ENCODE results near the gene GRM1. TPM values are rescaled to one million over a fixed set of nuclear protein-coding genes. Genes with fewer than 3 reads are reported as not detected.
A peak's percentile ranks its signal among the peaks of the same experiment; 100 is the strongest.

Gene GRM1
- total RNA-seq, 1 donor from 2014 or later = 1.3 TPM

GRCh38 chr6:146092961-146093686, 64.3 kb downstream of the GRM1 start:
- intact Hi-C loops (cut with micrococcal nuclease) = no loop called here
- no peak for ATAC-seq
- no peak for DNase-seq

GRCh38 chr6:146095481-146095880, 66.6 kb downstream of the GRM1 start:
- DNase-seq = no peak
- ATAC-seq = no peak
- intact Hi-C loops (cut with micrococcal nuclease) = no loop called here

GRCh38 chr6:146097586-146097985, 68.7 kb downstream of the GRM1 start:
- ATAC-seq = no peak
- DNase-seq = no peak
- intact Hi-C loops (cut with micrococcal nuclease) = no loop called here

- intact Hi-C loops (cut with micrococcal nuclease) = no loop called here
- no peak for DNase-seq
Observed at GRCh38 chr6:146100776-146101175, 71.9 kb downstream of the GRM1 start.

DNA sequence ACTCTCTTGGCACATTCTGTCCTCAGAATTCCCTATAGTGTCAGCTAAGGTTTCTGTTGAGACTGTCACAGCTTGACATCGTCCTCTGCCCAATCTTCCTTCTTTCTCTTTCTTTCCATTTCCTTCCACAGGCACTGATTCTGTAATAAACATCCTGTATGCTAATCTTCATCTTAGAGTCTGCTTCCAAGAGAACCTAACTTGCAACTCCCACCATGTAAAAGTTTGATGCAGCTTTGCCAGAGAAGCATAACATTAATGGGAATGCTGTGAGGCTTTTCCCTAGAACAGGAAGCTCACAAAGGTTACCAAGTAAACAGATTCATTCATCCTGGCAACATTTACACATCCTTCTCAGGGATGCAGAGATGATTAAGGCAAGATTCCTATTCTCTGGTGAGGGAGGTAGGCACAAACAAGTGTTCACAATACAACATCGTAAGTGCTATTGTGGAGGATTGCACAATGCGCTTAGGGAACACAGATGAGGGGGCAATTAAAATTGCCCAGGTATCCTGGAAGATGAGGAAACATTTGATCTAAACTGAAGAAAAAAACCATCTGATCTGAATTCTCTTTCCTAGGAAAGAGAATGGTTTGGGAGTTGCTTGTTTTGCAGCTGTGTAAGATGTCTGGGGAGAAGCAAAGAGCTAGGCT, 74.7 kb downstream of the GRM1 start:
- DNase-seq (no peak), ATAC-seq (no peak)
- intact Hi-C loops (cut with micrococcal nuclease) = no loop called here

More at GRCh38 chr6:146100776-146101175, 71.9 kb downstream of the GRM1 start:
- ATAC-seq = no peak

- no peak for DNase-seq
- intact Hi-C loops (cut with micrococcal nuclease) = no loop called here
- peak; percentile 53 for ATAC-seq
Observed at GRCh38 chr6:146106532-146106931, 77.7 kb downstream of the GRM1 start.

DNA sequence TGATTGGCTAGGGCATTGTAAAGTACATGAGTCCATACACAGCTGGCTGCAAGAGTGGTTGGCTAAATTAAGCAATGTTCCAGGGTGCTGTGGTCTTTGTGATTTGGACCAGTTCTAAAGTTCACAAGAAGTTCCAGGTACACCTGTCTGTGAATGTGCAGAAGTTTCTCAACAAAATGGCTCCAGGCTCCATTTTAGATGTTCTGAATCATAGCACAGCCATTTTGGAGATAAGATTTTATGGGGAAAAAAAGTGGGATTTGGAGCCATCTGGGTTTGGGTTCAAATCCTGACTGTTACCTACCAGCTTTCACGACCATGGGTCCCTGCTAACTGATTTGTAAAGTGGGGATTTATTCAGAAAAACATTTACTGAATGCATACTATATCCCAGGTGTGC, 82.1 kb downstream of the GRM1 start:
- ATAC-seq (no peak), DNase-seq (no peak)
- intact Hi-C loops (cut with micrococcal nuclease) = no loop called here

DNA sequence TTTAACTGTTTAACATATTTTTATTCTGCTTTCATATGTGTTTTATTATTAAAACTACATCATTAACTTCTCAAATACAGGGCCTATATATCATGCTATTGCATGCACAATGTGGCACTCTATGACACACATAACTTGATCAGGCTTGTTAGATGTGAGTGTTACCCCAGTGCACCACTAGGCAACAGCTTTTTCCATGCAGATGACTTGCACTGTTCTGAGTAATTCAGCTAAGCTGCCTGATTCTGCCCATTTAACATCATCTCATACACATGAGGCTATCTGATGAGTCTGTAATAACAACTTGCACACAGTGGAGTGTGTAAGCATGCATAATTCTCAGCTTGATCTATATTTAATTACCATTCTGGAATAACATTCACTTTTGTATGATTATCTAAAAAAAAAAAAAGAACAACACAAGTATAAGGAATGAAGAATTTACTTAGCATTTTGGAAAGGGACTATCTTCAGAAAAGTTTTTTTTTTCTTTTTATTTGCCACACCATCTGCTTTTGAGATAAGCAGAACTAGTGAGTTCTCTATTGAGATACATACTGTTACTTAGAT, 83.1 kb downstream of the GRM1 start:
- DNase-seq = no peak
- intact Hi-C loops (cut with micrococcal nuclease) = no loop called here
- no peak for ATAC-seq

- ATAC-seq = peak; percentile 88
- intact Hi-C loops (cut with micrococcal nuclease) = no loop called here
- no peak for DNase-seq
Observed at GRCh38 chr6:146113084-146113623, 84.3 kb downstream of the GRM1 start.

GRCh38 chr6:146123616-146124015, 94.8 kb downstream of the GRM1 start:
- intact Hi-C loops (cut with micrococcal nuclease) = no loop called here
- no peak for ATAC-seq
- no peak for DNase-seq

- intact Hi-C loops (cut with micrococcal nuclease) = no loop called here
- ATAC-seq = no peak
Observed at GRCh38 chr6:146127447-146128215, 98.8 kb downstream of the GRM1 start.

GRCh38 chr6:146133866-146134265, 105.0 kb downstream of the GRM1 start:
- intact Hi-C loops (cut with micrococcal nuclease) = no loop called here
- no peak for ATAC-seq
- DNase-seq = no peak

More at GRCh38 chr6:146127447-146128215, 98.8 kb downstream of the GRM1 start:
- DNase-seq = no peak

DNA sequence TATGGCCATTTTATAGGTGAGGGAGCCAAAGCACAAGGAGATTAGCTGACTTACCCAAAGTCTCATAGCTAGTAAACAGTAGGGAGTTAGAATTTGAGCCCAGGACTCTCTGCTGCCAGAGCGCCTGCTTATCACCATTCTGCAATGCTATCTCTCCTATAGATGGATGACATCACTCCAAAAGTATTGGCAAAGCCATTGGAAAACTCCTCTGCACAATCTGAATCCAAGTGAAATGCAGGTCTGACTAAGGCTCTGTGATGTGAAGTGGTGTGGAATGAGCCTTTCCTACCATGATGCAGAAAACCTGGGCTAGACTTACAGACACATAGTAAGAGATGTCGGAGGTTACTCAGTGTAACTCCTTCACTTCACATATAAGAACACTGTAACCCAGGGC, 106.3 kb downstream of the GRM1 start:
- intact Hi-C loops (cut with micrococcal nuclease) = no loop called here
- DNase-seq (no peak), ATAC-seq (no peak)

DNA sequence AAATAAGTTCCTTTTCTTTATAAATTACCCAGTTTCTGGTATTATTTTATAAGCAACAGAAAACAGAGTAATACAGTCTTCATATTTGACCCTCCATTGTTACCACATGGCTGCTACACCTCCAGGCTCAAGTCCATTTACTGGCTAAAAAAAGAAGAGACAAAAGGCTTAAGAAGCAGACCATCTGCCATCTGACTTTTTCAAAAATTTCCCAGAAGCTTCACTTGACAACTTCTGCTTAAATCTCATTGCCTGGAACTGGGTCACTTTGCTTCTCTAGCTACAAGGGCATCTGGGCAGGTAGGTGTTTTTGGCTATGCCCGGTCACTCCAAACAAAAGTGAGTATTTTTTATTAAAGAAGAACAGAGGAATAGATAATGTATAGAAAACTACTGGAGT, 118.0 kb downstream of the GRM1 start:
- ATAC-seq (no peak), DNase-seq (no peak)
- intact Hi-C loops (cut with micrococcal nuclease) = no loop called here

DNA sequence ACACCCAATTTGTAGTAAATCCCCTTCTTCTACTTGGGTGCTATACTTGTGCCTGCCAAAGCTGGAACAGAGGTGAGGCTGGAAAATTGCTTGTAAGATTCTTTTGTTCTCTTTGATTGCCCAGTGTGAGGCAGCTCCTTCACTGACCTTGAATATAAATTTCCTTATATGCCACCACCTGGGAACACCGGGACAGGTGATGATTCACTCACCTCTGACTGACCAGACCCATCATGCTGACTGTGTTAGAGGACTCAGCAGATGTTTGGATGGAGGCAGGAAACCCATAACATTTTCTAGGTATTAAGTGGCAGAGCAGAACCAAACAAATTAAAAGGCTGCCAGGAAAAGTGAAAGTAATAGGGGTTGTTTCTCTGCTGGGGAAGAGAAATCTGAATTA, 120.9 kb downstream of the GRM1 start:
- intact Hi-C loops (cut with micrococcal nuclease) = no loop called here
- DNase-seq (no peak), ATAC-seq (no peak)

DNA sequence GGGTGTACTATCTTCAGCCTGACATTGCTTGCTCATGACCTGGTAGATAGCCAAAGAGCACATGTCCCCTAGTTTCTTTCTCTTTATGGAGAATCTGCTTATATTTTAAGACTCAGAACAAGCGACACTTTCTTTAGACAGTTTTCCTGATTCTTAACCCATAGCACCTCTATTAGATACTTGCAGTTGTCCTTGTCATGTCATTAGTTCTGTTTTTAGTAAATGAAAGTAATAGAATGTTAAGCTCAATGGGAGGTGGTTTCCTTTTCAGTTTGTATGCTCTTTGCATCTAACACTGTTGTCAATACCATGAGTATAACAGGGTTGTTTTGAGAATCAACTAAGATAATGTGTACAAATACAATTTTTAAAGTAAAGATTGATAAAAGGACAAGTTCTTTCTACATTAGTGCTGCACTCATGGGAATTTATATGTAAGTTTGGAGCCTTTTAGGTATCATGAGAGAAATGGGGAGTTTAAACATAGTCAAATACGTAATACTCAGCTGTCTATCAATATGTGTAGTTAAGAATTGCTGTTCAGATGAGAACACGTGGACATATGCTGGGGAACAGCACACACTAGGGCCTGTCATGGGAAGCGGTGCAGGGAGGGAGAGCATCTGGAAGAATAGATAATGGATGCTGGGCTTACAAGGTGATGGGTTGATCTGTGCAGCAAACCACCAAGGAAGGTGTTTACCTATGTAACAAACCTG, 124.3 kb downstream of the GRM1 start:
- intact Hi-C loops (cut with micrococcal nuclease) = no loop called here
- ATAC-seq = no peak
- no peak for DNase-seq

DNA sequence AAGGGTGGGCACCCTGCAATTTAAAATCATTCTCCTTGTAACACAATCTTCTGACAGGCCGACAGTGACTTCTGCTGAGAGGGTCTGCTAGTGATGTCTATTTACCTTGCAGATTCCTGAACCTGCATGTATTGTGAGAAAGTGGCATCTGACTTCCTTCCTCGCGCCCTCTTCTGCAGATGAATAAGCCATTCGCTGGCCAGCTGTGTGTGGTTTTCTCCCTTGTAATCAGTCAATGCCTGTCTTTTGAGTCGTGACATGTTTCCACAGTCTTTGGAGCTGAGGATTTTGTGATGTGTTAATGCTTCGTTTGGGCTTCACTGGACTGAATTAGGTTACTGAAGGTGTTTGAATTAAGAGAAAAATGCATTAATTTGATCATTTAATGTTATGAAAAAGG, 125.3 kb downstream of the GRM1 start:
- DNase-seq (no peak), ATAC-seq (no peak)
- intact Hi-C loops (cut with micrococcal nuclease) = no loop called here

DNA sequence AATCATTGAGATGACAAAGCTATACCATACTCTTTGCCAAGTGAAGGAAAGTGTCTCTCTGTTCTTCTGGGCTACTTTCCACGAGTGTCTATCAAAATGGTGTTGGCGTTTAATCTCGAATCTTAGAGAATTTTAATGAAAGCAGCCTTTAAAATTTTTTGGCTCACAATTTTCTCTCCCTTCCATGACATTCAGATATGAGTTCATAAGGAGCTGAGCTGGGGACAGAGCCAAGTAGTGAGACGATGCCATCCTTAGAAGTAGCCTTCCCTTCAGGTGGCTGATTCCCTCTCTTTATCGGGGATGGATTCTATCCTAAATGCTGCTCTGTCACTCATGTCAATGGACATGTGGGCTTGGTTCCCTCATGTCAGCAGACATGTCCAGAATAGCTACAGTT, 132.8 kb downstream of the GRM1 start:
- no peak for DNase-seq
- intact Hi-C loops (cut with micrococcal nuclease) = no loop called here
- no peak for ATAC-seq

GRCh38 chr6:146169872-146170271, 141.0 kb downstream of the GRM1 start:
- intact Hi-C loops (cut with micrococcal nuclease) = no loop called here
- DNase-seq (no peak), ATAC-seq (no peak)

All from left ventricle myocardium superior (tissue), 1 donor.